Stimulated activated CD8-positive, alpha-beta memory T cell treated with anti-CD3 and anti-CD28 coated beads, Interleukin-4, amount 100 ng/mL, for 48 hours (primary cell): ENCODE measurements around the gene PKM.
A peak's percentile ranks its signal among the peaks of the same experiment; 100 is the strongest.

Experiments used
- DNase-seq: peaks from one replicate; pipeline ENCODE4 v3.0.0-alpha.2; 2020

The PKM gene

DNA sequence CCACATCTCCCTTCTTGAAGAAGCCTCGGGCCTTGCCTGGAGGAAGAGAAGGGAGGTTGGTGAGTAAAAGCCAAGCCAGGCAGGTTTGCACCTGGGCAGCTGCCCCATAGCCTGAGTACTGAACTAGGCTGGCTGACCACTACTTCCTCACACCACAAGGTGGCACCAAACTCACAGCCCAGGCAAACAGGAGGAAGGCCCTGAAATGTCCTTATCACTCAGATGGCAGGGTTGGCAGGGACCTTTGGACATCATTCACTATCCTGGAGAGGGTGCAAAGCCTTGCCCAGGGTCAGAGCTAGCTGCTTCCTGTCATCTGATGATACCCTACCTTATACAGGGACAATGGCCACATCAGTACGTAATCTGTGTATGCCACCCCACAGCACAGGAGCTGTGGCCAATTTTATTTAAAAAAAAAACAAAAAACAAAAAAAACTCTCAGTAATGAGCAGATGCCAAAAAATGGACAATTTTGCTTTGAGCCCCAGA lies 31.2 kb downstream of the PKM start:
- peak; percentile 77 for DNase-seq

DNA sequence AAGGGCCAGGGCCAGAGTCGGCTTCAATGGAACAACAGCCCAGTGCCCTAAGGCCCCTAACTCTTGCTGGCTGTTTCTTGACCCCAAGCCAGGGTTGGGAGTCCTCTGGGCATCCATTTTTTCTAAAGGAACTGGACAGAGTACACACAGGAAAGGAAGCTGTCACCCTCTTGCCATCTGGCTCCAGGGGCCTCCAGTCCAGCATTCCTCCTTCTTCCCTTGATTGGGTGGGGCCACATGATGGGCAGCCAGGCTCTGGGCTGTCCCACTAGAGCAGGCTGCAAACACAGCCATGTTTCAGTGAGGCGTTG lies 31.8 kb downstream of the PKM start:
- no peak for DNase-seq

DNA sequence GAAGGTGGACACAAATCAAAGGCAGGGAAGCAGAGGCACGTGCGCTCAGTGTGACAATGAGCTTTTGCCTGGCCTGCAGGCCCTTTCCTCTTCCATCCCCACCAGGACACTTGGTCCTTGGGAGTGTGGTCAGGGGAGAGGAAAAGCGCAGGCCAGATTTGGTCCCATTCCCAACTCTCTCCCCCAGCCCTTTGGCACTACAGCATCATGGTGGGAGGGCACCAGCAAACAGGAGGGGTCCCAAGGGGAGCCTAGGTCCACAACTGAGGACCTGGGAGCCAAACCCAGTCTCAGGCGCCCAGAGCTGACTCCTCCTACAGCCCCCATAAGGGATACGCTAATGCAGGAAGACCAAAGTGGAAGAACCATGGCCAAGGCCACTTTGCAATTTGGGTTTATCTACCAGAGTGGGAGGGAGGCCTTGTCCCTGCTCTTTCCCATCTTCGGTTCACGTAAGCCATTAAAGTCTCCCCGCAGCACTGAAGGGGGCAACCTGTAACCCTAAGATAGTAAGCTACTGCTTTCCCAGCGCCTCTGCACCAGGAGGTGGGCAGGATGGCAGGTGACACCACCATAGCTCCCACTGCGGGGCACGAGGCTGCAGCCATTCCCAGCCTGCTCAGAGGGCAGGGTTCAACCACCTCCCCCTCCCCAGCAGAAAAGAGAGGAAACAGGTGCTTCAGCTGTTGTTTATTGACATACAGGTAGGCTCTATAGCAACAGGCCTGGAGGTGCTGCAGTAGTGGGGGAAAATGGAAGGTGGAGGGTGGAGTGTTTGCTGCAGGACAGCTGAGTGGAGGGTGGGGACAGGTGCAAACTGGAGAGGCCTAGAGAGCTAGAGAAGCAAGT lies 32.4 kb downstream of the PKM start:
- DNase-seq, result peak; percentile 40

DNA sequence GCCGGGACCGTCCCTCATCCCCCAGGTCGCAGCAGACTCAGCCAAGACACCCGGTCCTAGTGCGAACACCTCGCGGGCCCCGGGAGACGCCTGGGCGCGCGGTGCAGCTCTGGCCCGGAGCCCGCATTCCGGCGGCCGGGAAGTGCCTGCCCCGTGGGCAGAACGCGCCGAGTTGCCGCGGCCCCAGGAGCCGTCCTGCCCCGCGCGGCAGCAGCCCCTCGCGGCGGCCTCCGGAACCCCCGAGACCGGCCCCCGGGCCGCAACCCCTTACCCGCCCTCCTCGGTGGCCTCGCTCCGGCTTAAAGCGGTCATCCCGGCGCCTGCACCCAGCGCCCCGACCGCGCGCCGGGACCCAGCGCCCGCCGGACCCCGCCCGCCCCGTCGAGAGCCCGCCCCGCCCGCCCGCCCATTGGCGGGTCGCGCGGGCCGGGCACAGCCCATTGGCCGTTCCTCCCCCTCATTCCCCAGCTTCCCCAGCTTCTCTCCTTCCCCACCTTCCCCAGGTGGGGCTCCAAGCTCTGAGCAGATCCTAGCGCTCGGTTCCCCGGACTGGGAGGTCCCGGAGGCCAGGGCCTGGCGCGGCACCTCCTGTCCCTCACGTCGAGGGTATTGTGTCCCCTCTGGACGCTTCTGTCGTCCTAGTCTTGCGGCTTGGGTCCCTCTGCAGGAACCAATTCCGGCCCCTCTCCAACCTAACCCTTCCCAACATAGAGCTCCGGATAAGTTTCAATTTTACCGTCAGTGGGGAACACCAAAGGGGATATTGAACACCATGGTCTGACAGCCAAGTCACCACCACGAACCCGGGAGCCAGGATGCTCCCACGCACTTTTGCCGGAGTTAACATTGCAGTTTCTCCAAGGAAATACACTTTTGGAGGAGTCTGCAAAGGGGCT lies 33.3 kb downstream of the PKM start, which contains the start of gene GRAMD2A:
GRAMD2A (minus strand) TSS at position 328 of the 896 bp plus-strand sequence.
- DNase-seq, result peak; percentile 65

DNA sequence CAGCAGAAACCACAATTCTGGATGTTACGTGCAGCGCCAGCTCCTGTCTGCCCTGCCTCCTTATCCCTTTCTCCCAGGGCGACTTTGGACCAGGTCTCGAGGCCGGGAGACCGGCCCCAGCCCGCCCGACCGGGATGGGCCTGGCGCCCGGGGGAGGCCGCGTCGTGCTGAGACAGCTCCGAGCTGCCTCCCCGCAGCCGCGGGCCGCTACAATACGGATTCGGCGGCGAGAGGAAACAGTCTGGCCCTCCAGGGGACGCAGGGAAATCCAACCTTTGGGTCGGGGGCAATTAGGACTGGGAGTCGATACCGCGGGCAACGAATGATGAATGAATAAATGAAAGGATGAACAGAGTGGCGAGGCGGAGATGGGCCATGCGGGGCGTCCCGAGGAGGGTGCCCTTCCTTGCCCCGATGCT lies 33.9 kb downstream of the PKM start:
- DNase-seq, result no peak

DNA sequence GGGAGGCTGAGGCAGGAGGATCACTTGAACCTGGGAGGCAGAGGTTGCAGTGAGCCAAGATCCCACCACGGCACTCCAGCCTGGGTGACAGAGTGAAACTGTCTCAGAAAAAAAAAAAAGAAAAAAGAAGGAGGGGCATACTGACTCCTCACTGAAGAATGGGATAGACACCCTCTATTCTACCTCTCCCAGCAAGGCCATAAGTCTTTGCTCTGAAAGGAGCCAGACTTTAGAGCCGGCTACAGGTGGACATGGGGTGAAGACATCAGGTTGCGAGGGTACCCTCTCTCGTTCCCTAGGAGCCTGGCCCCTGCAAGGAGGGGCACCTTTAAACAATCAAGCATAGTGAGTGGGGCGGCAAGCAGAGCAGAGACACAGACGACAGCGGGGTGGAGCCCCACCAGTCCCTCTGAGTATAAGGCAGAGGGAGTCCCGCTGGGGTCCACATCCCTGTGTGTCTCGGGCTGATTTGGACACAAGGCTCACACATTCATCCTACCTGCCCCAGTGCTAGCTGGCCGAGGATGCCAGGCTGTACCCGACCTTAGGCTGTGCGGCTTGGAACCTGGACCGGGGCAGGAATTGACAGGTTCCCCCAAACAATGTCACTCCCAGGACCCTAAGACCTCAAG lies 34.5 kb downstream of the PKM start:
- DNase-seq, result no peak

DNA sequence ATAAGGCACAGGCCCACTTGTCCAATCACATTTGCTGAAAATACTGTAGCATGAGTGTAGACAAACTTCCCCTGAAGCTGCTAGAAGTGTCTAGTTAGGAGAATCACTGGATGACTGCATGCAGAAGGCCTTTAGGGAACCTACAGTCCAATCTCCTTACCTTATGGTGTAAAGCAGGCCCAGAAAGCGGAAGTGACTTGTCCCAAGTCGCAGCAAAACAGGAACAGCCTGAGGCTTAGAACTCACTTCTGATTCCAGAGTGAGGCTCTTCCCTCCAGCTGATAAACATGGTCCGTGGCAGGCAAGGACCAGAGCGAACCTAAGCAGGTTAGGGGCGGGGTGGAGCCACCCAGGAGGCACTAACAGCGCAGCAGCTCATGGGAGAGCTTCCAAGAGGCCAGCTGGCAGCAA lies 35.9 kb downstream of the PKM start:
- no peak for DNase-seq

DNA sequence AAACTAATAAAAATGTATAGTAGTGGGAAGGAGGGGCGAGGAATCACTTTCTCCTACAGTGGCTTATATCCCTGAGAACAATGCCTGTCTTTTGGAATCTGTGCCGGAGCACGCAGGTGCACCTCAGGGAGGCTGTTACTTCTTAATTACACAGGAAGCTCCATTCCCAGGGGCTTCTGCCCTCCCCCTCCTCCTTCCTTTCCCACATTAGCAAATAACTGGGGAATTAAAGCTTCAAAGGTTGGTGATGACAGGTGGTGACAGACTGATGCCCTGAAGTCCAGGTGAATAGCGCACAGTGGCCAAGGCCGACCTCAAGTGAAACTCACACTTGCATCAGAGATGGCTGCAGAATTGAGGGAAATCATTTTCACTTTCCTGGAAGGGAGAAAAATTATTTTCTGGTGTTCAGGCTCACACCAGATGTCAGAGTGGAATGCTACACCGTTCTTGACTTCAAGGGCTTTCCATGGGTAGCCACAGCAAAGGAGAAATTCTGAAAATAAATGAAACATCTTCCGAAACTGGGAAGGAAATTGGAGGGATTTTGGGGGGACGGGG lies 37.1 kb downstream of the PKM start:
- DNase-seq, result no peak

DNA sequence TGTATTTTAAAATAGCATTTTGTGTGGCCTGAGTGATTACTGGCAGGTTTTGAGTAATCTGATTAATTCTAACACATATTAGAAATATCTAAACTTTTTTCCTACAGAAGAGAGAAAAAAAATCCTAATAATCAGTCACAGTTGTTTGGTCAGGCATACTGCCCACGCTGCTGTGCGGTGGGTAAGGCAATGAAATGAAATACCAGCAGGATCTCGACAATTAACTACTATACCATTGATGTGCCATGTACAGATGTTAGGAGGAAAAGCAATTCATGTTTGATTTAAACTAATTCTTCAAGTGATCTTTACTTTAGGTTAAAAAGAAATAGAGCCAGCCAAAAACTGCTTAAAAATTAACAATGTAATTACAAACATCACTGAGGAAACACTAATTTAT lies 38.6 kb downstream of the PKM start:
- DNase-seq, result no peak

DNA sequence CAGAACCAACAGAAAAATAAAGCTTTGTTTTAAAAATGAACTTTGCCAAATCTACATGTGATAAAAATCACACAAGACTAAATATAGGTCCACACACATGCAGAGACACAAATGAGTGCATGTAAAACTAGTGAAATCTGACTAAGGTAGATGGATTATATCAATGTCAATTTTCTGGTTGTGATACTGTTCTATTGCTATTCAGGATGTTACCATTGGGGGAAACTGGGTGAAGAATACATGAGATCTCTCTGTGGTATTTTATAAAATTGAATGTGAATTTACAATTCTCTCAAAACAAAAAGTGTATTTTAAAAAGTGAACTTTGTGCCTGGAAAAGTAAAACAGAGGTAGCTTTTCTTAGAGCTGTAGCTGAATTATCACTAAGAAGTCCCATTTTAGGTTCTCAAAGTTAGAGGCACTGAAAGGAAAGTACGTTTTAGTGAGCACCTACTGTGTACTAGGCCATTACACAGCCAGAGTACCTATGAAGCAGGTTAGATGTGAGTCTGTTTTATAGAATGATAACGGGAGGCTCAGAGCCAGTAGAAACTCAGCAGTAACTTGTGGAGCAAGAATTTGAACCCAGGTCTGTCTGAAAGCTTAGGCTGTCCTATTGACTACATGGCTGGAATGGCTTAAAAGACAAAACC lies 41.6 kb downstream of the PKM start:
- DNase-seq, result no peak

DNA sequence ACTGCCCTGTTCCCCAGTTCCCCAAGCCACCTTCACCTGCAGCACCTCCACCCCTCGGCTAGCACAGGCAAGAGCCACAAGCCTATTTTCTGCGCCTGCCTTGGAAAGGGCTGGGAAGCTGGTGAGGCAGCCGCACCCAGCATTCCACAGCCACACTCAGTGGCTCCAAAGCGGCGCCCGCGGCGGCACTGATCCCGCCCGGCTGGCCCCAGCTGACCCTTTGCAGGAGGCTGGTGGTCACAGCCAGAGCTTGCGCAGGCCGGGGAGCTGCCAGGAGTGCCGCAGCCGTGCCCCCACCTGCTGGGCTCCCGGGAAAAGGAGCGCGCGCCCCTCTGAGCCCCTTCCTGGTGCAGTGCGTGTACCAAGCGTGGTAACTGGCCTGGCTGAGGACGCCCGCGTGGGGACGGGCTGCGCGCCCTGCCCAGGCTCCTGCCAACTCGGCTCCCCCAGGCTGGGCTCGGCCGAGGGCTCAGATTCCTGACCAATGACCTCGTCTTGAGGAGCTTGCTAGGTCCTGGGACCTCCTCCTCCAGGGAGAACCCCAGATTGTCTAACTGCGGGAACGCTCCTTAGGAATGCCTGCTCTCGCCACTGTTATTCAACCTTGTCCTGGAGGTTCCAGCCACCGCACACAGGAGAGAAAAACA lies 46.7 kb downstream of the PKM start:
- no peak for DNase-seq

DNA sequence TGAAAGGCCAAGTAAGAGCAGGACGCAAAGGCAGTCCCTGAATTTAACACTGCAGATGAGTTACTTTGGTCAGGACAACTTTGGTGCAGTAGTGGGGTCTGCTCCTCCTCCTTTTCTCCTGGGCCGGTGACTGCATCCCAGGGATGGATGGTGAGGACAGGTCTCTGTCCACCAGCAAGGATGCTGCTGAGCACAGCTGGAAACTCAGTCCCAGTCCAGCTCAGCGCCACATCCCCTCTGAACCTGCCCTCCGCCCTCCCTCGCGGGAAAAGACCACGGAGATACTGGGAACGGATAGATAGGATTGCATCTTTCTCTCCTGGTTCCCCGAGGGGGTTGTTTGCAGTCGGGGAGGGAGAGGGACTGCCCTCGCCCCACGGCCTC lies 47.2 kb downstream of the PKM start:
- DNase-seq, result no peak

DNA sequence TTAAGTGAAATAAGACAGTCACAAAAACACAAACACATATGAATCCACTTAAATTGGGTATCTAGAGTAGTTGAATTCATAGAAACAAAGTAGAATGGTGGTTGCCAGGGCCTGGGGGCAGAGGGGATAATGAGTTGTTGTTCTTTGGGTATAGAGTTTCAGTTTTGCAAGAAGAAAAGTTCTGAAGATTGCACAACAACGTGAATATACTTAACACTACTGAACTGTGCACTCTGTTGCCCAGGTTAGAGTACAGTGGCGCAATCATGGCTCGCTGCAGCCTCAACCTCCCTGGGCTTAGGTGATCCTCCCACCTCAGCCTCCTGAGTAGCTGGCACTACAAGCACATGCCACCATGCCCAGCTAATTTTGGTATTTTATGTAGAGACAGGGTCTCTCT lies 48.3 kb downstream of the PKM start:
- no peak for DNase-seq

DNA sequence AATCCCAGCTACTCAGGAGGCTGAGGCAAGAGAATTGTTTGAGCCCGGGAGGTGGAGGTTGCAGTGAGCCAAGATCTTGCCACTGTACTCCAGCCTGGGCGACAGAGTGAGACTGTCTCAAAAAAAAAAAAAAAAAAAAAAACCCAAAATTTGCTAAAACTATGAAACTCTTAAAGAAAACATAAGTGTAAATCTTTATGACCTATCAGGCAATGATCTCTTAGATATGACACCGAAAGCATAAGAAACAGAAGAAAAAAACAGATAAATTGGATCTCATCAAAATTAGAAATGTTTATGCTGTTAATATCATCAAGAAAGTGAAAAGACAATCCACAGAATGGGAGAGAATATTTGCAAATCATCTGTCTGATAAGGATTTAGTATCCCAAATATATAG lies 48.7 kb downstream of the PKM start:
- no peak for DNase-seq

DNA sequence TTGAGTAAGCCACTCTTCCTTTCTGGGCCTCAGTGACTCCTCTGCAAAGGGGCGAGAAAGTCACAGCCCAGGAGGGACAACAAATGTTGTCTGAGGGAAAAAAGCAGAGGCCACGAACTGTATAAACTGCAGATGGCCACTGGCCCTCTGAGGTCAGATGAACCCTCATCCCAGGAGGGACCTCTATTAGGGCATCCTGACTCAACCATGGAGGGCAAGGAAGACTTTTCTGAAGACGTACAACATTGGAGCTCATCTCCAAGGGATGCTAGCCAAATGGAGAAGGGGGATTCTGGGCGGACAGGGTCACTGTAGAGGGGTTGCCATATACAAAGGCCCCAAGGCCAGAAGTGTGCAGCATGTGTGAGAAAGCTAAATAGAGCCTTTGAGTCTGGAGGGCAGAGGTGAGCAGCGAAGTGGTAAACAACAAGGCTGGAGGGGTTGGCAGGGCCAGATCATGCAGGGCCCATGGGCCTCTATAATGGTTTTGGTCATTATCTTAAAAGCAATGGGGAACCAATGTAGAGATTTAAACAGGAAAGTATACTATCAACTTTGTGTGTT lies 50.1 kb downstream of the PKM start:
- no peak for DNase-seq

DNA sequence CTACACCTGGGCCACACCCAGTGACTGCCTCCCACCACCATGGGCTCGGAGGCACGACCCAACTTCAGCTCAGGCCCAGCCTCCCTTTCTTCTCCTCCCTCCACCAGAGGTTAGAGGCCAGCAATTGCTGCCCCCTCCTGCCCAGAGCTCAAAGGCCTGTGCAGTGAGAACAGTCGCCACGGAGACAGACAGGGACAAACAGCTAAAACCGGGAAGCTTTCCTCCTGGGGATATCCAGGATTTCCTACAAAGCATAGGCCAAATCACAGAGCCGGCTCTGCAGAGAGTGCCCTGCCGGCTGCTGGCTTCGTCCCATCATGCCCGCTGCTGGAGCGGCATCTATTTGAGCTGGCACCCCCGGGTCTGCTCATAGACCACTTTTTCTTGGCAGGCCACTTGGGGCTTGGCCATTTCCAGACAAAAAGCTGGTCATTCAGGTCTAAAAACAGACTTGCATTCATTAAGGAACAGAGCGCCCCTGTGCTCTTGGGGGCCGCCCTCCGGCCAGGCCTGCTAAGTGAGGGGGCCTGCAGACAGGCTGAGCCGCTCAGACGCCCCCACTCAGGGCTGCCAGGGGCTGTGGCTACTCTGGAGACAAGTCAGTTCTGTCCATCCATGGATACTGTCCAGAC lies 50.9 kb downstream of the PKM start:
- DNase-seq, result no peak

DNA sequence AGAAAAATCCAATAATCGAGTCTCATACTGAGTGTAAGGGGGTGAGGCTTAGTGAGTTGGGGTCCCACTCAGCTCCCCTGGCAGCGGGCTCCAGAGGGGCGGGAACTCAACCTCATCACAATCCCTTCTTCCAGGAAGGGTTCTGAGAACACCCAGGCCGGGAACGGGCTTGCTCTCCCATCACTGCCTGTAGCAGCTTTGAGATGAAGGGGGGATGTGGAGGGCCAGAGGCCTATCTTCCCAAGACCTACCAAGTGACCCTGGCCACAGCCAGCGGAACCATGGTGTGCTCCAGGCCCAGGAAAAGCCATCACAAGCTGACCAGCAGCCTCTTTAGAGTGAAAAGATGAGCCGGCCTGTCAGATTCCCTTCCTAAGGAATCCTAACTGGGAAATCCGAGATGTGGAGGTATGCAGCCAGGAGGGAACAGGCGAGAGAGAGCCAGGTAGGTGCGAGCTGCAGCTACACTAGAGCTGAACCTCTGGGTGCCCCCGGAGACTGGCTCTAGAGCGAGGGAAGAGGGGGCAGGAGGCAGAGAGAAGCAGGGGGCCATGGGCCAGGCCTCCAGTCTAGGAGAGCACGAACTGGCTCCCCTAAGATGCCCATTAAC lies 51.9 kb downstream of the PKM start:
- no peak for DNase-seq

DNA sequence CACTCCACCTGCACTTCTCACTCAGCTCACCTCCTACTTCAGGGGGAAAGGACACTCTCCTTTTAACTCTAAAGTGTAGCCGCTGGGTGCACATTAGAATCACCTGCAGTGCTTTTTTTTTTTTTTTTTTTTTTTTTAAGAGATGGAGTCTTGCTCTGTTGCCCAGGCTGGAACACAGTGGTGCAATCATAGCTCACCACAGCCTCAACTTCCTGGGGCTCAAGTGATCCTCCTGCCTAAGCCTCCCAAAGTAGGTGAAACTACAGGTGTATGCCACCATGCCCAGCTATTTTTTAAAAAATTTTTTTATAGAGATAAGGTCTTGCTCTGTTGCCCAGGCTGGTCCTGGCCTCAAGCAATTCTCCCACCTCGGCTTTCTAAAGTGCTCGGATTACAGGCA lies 54.2 kb downstream of the PKM start:
- DNase-seq, result no peak

DNA sequence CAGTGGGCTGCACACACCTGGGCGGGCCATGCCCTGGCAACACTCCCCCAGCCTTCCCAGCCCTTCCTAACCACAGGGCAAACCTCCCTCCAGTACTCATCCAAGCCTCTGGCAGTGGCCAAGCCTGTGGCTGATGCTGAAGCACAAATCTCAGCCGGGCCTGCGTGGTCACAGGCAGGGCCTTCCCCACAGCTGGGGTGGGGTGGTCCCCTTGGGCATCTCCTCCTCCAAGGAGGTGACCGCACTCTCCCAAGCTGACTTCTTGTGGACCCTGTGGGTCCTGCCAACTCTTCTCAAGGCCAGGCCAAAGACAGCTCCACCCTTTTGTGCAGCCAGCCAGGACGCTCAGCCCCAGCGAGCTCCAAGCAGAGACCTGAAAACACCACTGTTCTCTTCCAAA lies 54.8 kb downstream of the PKM start:
- no peak for DNase-seq

DNA sequence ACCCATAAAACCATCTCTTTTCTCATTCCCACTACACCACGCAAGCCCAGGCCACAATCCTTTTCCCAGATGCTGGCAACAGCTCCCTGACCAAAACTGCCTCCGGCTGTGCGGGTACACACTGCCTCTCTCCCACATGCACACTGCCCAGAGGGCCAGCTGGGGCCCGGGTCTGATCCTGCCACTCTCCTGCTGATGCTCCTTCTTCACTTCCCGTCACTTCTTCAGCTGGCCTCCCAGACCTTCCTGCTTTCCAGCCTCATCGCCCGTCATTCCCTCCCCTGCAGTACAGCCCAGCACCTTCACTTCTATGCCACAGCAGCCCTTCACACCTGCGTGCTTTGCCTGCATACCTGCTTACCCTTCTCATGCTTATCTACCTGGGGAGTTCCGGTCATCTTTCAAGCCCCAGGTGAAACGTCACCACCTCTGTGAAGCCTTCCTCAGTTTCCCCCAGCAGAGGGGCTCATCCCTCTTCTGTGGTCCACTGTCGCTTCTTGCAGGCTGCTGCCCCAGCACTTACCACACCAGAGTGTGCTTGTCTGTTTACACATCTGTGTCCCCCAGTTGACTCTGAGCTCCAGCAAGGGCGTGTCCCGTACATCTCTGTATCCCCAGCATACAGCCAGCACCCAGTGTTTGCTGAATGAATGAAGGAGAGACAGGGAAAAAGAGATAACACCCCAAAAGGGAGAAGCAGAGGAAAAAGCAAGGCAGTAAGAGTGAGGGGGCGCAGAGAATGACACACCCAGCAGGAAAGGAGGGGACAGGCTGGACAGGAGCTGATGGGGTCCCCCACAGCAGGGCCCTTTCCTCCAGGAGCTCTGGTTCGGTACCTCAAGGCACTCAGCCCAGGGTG lies 55.6 kb downstream of the PKM start:
- no peak for DNase-seq
